Fibroblast of upper back skin (primary cell): Measurements from ENCODE around the gene DCP1A.
"Not testable (repeated sequence)": the region's sequence is repeated elsewhere in the genome, so short reads cannot be mapped to it uniquely, and the experiment has no call there.

Experiments used
- DNase-seq: peaks from one replicate; pipeline ENCODE4 v3.0.0-alpha.2; 2013

Gene DCP1A

GRCh38 chr3:53347261-53348064, at the start of gene DCP1A:
DCP1A (minus strand) TSS chr3:53347543; CDS start chr3:53347517, 26 bp downstream.
- peak; percentile 96 for DNase-seq

- DNase-seq = no peak
These were observed 37.4 kb upstream of the DCP1A start for GRCh38 chr3:53384465-53385423.

- peak; percentile 36 for DNase-seq
These were observed 34.8 kb upstream of the DCP1A start for GRCh38 chr3:53382106-53382505.

GRCh38 chr3:53380306-53380705, 33.0 kb upstream of the DCP1A start:
- DNase-seq = no peak

GRCh38 chr3:53379898-53380297, 32.6 kb upstream of the DCP1A start:
- peak; percentile 5 for DNase-seq

- no peak for DNase-seq
These were observed 30.5 kb upstream of the DCP1A start for GRCh38 chr3:53377794-53378193.

- no peak for DNase-seq
These were observed 29.3 kb upstream of the DCP1A start for GRCh38 chr3:53376679-53377078.

GRCh38 chr3:53375019-53375418, 27.7 kb upstream of the DCP1A start:
- DNase-seq = peak; percentile 46

- not testable (repeated sequence) for DNase-seq
These were observed 23.4 kb upstream of the DCP1A start for GRCh38 chr3:53370719-53371118.

- DNase-seq = no peak
These were observed 14.5 kb upstream of the DCP1A start for GRCh38 chr3:53361852-53362251.

- peak; percentile 53 for DNase-seq
These were observed 10.1 kb upstream of the DCP1A start for GRCh38 chr3:53357458-53357857.

GRCh38 chr3:53354945-53355498, 7.7 kb upstream of the DCP1A start:
- no peak for DNase-seq

- DNase-seq = no peak
These were observed 5.9 kb upstream of the DCP1A start for GRCh38 chr3:53353202-53353601.

- peak; percentile 47 for DNase-seq
These were observed 3.3 kb upstream of the DCP1A start for GRCh38 chr3:53350652-53351051.

- not testable (repeated sequence) for DNase-seq
These were observed 775 bp upstream of the DCP1A start for GRCh38 chr3:53348118-53348517.

- no peak for DNase-seq
These were observed 452 bp downstream of the DCP1A start for GRCh38 chr3:53346922-53347260.

GRCh38 chr3:53346514-53346913, 829 bp downstream of the DCP1A start:
- DNase-seq = no peak

GRCh38 chr3:53342353-53342752, 5.0 kb downstream of the DCP1A start:
- DNase-seq = no peak

- DNase-seq = no peak
These were observed 10.0 kb downstream of the DCP1A start for GRCh38 chr3:53337167-53337940.

- DNase-seq = no peak
These were observed 12.6 kb downstream of the DCP1A start for GRCh38 chr3:53334742-53335141.

- DNase-seq = no peak
These were observed 15.5 kb downstream of the DCP1A start for GRCh38 chr3:53331871-53332270.

GRCh38 chr3:53329897-53330296, 17.4 kb downstream of the DCP1A start:
- DNase-seq = no peak

- no peak for DNase-seq
These were observed 18.6 kb downstream of the DCP1A start for GRCh38 chr3:53328746-53329145.
